ENCODE measurements around the gene TUBA3E. TPM values are rescaled to one million over a fixed set of nuclear protein-coding genes. Genes with fewer than 3 reads are reported as not detected.

TUBA3E gene
- polyA plus RNA-seq (not detected in 2 replicates), polyA minus RNA-seq (not detected in 2 replicates)

- H3K4me2 ChIP-seq (ENCODE audit: low read length): no peak within 1 kb of the TSS
- no peaks in the 10 kb centered on the region for H3K36me3 ChIP-seq (ENCODE audit: insufficient read depth, low read length)
- no peaks in the 10 kb centered on the region for H4K20me1 ChIP-seq (ENCODE audit: insufficient read depth)
- H3K27ac ChIP-seq (ENCODE audit: low read length): no peak within 1 kb of the TSS
- no peak within 1 kb of the TSS for H3K9ac ChIP-seq (ENCODE audit: low read length)
- no peaks in the 10 kb centered on the region for H3K9me2 ChIP-seq (ENCODE audit: insufficient read depth, low read length)
- H3K79me2 ChIP-seq (replicated peaks; ENCODE audit: insufficient read depth, low read length): no peaks in the 10 kb centered on the region
- H2AFZ ChIP-seq (ENCODE audit: low read depth, low read length): no peak within 1 kb of the TSS
- no peak for TF ChIP-seq TAF1 (IDR thresholded peaks at IDR 0.05; ENCODE audit: low read depth)
- TF ChIP-seq, protein P1, sequence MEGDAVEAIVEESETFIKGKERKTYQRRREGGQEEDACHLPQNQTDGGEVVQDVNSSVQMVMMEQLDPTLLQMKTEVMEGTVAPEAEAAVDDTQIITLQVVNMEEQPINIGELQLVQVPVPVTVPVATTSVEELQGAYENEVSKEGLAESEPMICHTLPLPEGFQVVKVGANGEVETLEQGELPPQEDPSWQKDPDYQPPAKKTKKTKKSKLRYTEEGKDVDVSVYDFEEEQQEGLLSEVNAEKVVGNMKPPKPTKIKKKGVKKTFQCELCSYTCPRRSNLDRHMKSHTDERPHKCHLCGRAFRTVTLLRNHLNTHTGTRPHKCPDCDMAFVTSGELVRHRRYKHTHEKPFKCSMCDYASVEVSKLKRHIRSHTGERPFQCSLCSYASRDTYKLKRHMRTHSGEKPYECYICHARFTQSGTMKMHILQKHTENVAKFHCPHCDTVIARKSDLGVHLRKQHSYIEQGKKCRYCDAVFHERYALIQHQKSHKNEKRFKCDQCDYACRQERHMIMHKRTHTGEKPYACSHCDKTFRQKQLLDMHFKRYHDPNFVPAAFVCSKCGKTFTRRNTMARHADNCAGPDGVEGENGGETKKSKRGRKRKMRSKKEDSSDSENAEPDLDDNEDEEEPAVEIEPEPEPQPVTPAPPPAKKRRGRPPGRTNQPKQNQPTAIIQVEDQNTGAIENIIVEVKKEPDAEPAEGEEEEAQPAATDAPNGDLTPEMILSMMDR (IDR thresholded peaks at IDR 0.05; ENCODE audit: poor library complexity, severe bottlenecking): no peak
- H3F3A ChIP-seq (ENCODE audit: insufficient read depth, low read length, poor library complexity, severe bottlenecking): no peaks in the 10 kb centered on the region
- no peaks in the 10 kb centered on the region for H3K9me3 ChIP-seq (ENCODE audit: low read length)
- H3K27me3 ChIP-seq (ENCODE audit: insufficient read depth, low read depth, low read length): no peaks in the 10 kb centered on the region
- H3K4me3 ChIP-seq (ENCODE audit: low read length): no peak within 1 kb of the TSS
These were observed at the start of gene TUBA3E for GRCh38 chr2:130198343-130198742. Gene TUBA3E (minus strand): TSS chr2:130198439. CDS start chr2:130198360, 79 bp downstream.

- Histone ChIP-seq H3K27ac (ENCODE audit: low read length) (no peak overlapping the region), H3K9ac (ENCODE audit: low read length) (no peak overlapping the region), H3K36me3 (ENCODE audit: insufficient read depth, low read length) (no peaks in the 10 kb centered on the region), H3K27me3 (ENCODE audit: insufficient read depth, low read depth, low read length) (no peaks in the 10 kb centered on the region), H3K4me3 (ENCODE audit: low read length) (no peak overlapping the region), H2AFZ (ENCODE audit: low read depth, low read length) (no peak overlapping the region), H3F3A (ENCODE audit: insufficient read depth, low read length, poor library complexity, severe bottlenecking) (no peaks in the 10 kb centered on the region), H3K9me2 (ENCODE audit: insufficient read depth, low read length) (no peaks in the 10 kb centered on the region), H4K20me1 (ENCODE audit: insufficient read depth) (no peaks in the 10 kb centered on the region), H3K9me3 (ENCODE audit: low read length) (no peaks in the 10 kb centered on the region), H3K79me2 (replicated peaks; ENCODE audit: insufficient read depth, low read length) (no peaks in the 10 kb centered on the region), H3K4me2 (ENCODE audit: low read length) (no peak overlapping the region)
- TF ChIP-seq SMC3 (conservative IDR thresholded peaks at IDR 0.05; ENCODE audit: poor library complexity): no peak
- no peak for TF ChIP-seq POLR2AphosphoS5 (IDR thresholded peaks at IDR 0.05)
- TF ChIP-seq EP300 (conservative IDR thresholded peaks at IDR 0.05; ENCODE audit: poor library complexity, severe bottlenecking): no peak
- no peak for TF ChIP-seq RAD21 (conservative IDR thresholded peaks at IDR 0.05)
- TF ChIP-seq, protein P2, sequence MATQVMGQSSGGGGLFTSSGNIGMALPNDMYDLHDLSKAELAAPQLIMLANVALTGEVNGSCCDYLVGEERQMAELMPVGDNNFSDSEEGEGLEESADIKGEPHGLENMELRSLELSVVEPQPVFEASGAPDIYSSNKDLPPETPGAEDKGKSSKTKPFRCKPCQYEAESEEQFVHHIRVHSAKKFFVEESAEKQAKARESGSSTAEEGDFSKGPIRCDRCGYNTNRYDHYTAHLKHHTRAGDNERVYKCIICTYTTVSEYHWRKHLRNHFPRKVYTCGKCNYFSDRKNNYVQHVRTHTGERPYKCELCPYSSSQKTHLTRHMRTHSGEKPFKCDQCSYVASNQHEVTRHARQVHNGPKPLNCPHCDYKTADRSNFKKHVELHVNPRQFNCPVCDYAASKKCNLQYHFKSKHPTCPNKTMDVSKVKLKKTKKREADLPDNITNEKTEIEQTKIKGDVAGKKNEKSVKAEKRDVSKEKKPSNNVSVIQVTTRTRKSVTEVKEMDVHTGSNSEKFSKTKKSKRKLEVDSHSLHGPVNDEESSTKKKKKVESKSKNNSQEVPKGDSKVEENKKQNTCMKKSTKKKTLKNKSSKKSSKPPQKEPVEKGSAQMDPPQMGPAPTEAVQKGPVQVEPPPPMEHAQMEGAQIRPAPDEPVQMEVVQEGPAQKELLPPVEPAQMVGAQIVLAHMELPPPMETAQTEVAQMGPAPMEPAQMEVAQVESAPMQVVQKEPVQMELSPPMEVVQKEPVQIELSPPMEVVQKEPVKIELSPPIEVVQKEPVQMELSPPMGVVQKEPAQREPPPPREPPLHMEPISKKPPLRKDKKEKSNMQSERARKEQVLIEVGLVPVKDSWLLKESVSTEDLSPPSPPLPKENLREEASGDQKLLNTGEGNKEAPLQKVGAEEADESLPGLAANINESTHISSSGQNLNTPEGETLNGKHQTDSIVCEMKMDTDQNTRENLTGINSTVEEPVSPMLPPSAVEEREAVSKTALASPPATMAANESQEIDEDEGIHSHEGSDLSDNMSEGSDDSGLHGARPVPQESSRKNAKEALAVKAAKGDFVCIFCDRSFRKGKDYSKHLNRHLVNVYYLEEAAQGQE (IDR thresholded peaks at IDR 0.05; ENCODE audit: borderline replicate concordance): no peak
- no peak for TF ChIP-seq EZH2 (IDR thresholded peaks at IDR 0.05; ENCODE audit: borderline replicate concordance, insufficient read depth, low read length, poor library complexity, severe bottlenecking)
- TF ChIP-seq, protein P1 (IDR thresholded peaks at IDR 0.05; ENCODE audit: poor library complexity, severe bottlenecking): no peak
- TF ChIP-seq MXI1 (conservative IDR thresholded peaks at IDR 0.05; ENCODE audit: poor library complexity, severe bottlenecking): no peak
- no peak for TF ChIP-seq TAF1 (IDR thresholded peaks at IDR 0.05; ENCODE audit: low read depth)
These were observed 48.2 kb upstream of the TUBA3E start for GRCh38 chr2:130246430-130246829.

Data from neural cell (in vitro differentiated cells).